ENCODE measurements around the gene CD244. TPM values are rescaled to one million over a fixed set of nuclear protein-coding genes. Genes with fewer than 3 reads are reported as not detected.

CD244 gene
- total RNA-seq, 2 experiments from 2014 or later: 2.0 to 2.3 TPM

DNA sequence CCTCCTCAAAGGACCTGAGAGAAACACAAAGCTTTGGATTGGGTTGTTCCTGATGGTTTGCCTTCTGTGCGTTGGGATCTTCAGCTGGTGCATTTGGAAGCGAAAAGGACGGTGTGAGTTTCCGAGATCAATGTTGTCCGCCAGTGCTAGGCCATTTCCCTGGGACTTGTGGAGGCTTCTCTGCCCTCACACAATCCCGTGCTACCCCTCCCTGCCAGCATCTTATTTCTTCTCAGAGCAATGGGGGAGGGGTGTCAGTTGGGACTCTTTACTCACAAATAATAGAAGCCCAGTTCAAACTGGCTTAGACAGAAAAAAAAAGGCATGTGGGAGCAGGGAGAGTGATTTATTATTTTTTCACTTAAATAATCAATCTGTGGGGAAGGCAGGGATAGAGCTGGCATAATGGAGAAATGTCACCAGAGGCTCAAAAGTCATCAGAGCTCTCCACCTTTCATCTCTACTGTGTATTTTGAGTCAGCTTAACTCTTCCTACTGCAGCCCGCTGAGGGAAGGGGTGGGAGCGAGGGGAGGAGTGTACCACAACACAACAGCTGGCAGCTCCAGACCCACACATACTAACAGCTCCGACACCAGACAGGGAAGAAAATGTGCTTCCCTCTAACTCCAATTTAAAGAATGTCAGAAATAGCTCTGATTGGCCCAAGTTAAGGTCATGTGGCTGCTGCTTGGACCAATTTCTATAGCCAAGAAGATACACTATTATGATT, 44.3 kb downstream of the CD244 start:
- no peak for DNase-seq
- H3K9me3 Mint-ChIP-seq: no peaks in the 10 kb centered on the region
- no peaks in the 10 kb centered on the region for H3K27me3 Mint-ChIP-seq
- ChIA-PET POLR2A (interaction anchor here (0.6 to 1.2 kb wide), 2 partner anchors 19 to 381 kb away, joined by 3 read pairs; no protein-coding TSS in a partner anchor), CTCF (interaction anchor here (0.7 to 1.5 kb wide), 6 partner anchors 21 to 136 kb away, joined by 3 to 6 read pairs (median 3); no protein-coding TSS in a partner anchor)
- H3K4me1 Mint-ChIP-seq: peaks cover 5% of the 10 kb centered on the region
- H3K27ac Mint-ChIP-seq: no peak overlapping the region
- peaks cover 16% of the 10 kb centered on the region for H3K36me3 Mint-ChIP-seq (ENCODE audit: low read depth)
- H3K4me3 Mint-ChIP-seq: no peak overlapping the region

DNA sequence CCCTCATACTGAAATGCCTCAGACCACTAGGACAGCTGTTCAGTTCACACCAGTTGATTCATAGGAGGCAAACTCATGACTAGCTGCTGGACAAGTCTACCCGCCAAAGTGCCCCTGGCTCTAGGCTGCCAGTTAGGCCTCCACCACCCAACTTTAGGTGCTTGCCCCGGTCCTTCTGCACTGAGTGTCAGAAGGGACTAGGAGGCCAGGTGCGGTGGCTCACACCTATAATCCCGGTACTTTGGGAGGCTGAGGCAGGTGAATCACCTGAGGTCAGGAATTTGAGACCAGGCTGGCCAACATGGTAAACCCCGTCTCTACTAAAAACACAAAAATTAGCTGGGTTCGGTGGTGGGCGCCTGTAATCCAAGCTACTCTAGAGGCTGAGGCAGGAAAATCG, 47.8 kb downstream of the CD244 start:
- DNase-seq: no peak
- H3K9me3 Mint-ChIP-seq: no peaks in the 10 kb centered on the region
- no peak overlapping the region for H3K27ac Mint-ChIP-seq
- peaks cover 39% of the 10 kb centered on the region for H3K36me3 Mint-ChIP-seq (ENCODE audit: low read depth)
- ChIA-PET CTCF (interaction anchor here (0.7 kb wide), 1 partner anchor 37 kb away, joined by 3 read pairs; no protein-coding TSS in a partner anchor), POLR2A (no interaction called here)
- no peak overlapping the region for H3K4me3 Mint-ChIP-seq
- H3K27me3 Mint-ChIP-seq: no peaks in the 10 kb centered on the region
- peaks cover 20% of the 10 kb centered on the region for H3K4me1 Mint-ChIP-seq

DNA sequence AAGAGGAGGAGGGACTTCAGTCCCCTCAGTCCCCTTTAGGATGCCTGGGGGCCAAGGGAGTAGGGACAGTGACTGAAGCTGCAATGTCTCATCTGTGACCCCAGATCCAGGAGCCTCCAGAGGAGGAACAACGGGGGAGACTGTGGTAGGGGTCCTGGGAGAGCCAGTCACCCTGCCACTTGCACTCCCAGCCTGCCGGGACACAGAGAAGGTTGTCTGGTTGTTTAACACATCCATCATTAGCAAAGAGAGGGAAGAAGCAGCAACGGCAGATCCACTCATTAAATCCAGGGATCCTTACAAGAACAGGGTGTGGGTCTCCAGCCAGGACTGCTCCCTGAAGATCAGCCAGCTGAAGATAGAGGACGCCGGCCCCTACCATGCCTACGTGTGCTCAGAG, 48.4 kb downstream of the CD244 start:
- ChIA-PET CTCF (interaction anchor here (0.7 to 0.8 kb wide), 2 partner anchors 9 to 37 kb away, joined by 3 read pairs; no protein-coding TSS in a partner anchor), POLR2A (no interaction called here)
- H3K4me3 Mint-ChIP-seq: no peak overlapping the region
- DNase-seq: no peak
- H3K4me1 Mint-ChIP-seq: peaks cover 20% of the 10 kb centered on the region
- H3K36me3 Mint-ChIP-seq (ENCODE audit: low read depth): peaks cover 44% of the 10 kb centered on the region
- H3K27ac Mint-ChIP-seq: no peak overlapping the region
- H3K27me3 Mint-ChIP-seq: no peaks in the 10 kb centered on the region
- no peaks in the 10 kb centered on the region for H3K9me3 Mint-ChIP-seq

DNA sequence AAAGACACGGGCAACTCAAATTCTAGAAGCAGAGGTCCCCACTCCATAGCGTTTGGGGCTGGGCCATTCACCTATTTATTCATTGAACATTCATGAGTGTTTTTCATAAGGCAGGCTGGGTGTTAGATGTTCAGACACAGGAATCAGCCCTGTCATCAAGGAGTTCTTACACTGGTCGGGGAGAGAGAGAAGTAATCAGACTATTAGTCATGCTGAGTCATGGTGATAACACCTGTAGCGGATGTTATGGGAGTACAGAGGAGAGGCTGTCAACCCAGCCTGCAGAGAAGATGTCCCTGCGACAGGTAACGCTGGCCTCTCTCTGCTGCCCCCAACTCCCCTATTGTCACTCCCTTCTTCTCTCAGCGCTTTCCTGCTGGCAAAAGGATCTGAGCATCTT, 49.5 kb downstream of the CD244 start:
- peaks cover 20% of the 10 kb centered on the region for H3K4me1 Mint-ChIP-seq
- H3K27me3 Mint-ChIP-seq: no peaks in the 10 kb centered on the region
- peaks cover 48% of the 10 kb centered on the region for H3K36me3 Mint-ChIP-seq (ENCODE audit: low read depth)
- POLR2A ChIA-PET: no interaction called here
- H3K9me3 Mint-ChIP-seq: no peaks in the 10 kb centered on the region
- CTCF ChIA-PET: interaction anchor here (2.3 kb wide), 1 partner anchor 37 kb away, joined by 8 read pairs; no protein-coding TSS in a partner anchor
- H3K4me3 Mint-ChIP-seq: no peak overlapping the region
- no peak overlapping the region for H3K27ac Mint-ChIP-seq
- no peak for DNase-seq

DNA sequence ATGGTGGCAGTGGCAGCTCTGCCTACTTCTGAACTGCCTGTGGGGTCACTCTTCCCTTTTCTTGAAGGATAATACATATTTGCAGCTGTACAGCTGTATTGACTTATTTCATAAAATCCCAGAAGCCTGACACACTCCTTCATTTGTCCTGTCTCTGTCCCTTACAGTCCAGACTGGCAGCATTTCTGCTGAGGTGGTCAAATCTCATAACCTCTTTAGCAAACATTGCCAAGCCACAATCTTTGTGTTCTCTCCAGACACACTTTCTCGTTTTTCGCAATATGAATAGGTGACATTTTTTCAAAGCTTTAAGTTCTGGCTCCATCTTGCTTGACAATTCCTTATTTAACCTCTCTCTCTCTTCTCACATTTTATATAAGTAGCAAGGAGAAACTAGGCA, 51.5 kb downstream of the CD244 start:
- Mint-ChIP-seq H3K27ac (no peak overlapping the region), H3K4me3 (no peak overlapping the region), H3K9me3 (peaks cover 12% of the 10 kb centered on the region), H3K36me3 (ENCODE audit: low read depth) (peaks cover 59% of the 10 kb centered on the region), H3K4me1 (peaks cover 27% of the 10 kb centered on the region), H3K27me3 (no peaks in the 10 kb centered on the region)
- POLR2A ChIA-PET: no interaction called here
- CTCF ChIA-PET: interaction anchor here (1.3 to 2.3 kb wide), 2 partner anchors 35 to 141 kb away, joined by 3 to 8 read pairs; no protein-coding TSS in a partner anchor
- DNase-seq: no peak

DNA sequence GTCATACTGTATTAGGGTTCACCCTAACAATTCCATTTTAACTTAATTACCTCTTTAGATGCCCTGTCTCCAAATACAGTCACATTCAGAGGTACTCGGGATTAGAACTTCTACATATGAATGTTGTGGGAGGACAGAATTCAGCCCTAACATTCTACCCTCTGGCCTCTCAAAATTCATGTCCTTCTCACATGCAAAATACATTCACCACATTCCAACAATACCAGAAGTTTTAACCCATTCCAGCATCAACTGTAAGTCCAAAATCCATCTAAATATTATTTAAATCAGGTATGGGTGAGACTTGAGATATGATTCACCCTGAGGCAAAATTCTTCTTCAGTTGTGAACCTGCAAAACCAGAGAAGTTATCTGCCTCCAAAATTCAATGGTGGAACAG, 52.2 kb downstream of the CD244 start:
- Mint-ChIP-seq H3K27me3 (peaks cover 2% of the 10 kb centered on the region), H3K27ac (no peak overlapping the region), H3K36me3 (ENCODE audit: low read depth) (peaks cover 64% of the 10 kb centered on the region), H3K4me1 (peaks cover 32% of the 10 kb centered on the region), H3K9me3 (peaks cover 16% of the 10 kb centered on the region), H3K4me3 (no peak overlapping the region)
- POLR2A ChIA-PET: no interaction called here
- CTCF ChIA-PET: no interaction called here
- no peak for DNase-seq

DNA sequence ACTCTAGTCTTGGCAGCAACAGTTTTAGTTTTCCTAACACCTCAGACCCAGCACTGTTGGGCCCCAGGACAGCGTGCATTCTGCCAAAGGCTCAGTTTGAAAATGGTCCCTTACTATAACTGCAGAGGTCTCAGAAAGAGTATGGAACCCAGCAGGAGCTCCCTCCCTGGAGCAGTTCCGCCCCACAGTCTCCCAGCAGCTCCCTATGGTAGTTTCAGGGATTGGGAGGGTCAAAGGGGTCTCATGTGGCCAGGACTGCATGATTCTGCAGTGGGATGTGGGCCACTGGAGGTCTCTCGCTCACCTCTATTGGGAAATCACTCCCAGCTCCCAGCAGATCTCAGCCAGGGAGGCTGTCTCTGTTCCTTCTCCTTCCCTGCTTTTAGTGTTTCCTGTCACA, 54.4 kb downstream of the CD244 start:
- Mint-ChIP-seq H3K27me3 (peaks cover 6% of the 10 kb centered on the region), H3K27ac (no peak overlapping the region), H3K36me3 (ENCODE audit: low read depth) (peaks cover 71% of the 10 kb centered on the region), H3K4me3 (no peak overlapping the region), H3K4me1 (peaks cover 30% of the 10 kb centered on the region), H3K9me3 (peaks cover 20% of the 10 kb centered on the region)
- POLR2A ChIA-PET: no interaction called here
- CTCF ChIA-PET: interaction anchor here (1.2 kb wide), 1 partner anchor 27 kb away, joined by 3 read pairs; no protein-coding TSS in a partner anchor
- no peak for DNase-seq

DNA sequence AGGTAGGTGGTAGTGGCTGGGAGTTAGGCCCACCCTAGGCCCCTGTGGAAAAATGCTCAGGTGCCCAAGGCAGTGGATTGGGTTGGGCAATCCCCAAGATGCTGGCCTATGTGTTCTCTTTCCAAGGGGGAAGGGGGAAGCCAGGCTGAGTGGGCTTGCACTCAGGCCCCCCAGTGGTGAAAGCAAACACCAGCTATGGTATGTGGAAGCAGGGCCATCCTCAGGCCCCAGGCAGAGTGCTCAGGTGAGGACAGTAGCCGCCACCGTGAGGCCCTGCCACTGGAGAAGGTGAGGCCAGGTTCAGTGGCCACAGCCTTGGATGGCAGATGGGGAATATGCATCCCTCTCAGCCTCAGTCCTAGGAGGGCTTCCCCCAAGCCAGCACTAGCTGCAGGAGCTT, 54.9 kb downstream of the CD244 start:
- ChIA-PET CTCF (interaction anchor here (1.2 kb wide), 1 partner anchor 27 kb away, joined by 3 read pairs; no protein-coding TSS in a partner anchor), POLR2A (no interaction called here)
- Mint-ChIP-seq H3K27me3 (peaks cover 6% of the 10 kb centered on the region), H3K4me1 (peaks cover 27% of the 10 kb centered on the region), H3K27ac (no peak overlapping the region), H3K4me3 (no peak overlapping the region), H3K36me3 (ENCODE audit: low read depth) (peaks cover 75% of the 10 kb centered on the region), H3K9me3 (peaks cover 20% of the 10 kb centered on the region)
- no peak for DNase-seq

DNA sequence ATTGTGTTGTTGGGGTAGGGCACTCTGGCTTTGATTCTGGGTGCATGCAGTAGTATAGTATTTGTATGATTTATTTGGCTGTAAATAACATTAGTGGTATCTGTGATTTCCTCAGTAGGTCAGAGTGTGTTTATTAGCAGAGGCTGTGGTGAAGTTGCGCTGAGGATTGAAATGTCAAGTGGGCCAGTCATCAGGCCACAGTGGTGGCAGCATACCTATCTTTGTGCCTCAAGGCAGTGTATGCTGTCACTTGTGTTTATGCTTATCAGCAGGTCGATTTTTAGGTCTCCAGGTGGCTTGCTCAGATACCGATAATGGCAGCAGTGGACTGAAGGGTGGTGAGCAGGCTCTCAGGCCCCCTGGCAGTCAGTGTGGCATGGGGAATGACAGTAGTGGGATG, 55.4 kb downstream of the CD244 start:
- Mint-ChIP-seq H3K36me3 (ENCODE audit: low read depth) (peaks cover 75% of the 10 kb centered on the region), H3K4me3 (no peak overlapping the region), H3K27me3 (peaks cover 6% of the 10 kb centered on the region), H3K9me3 (peaks cover 20% of the 10 kb centered on the region), H3K4me1 (peaks cover 27% of the 10 kb centered on the region), H3K27ac (no peak overlapping the region)
- no peak for DNase-seq
- CTCF ChIA-PET: interaction anchor here (0.8 to 2.7 kb wide), 4 partner anchors 9 to 144 kb away, joined by 3 to 10 read pairs (median 4); no protein-coding TSS in a partner anchor
- POLR2A ChIA-PET: no interaction called here

DNA sequence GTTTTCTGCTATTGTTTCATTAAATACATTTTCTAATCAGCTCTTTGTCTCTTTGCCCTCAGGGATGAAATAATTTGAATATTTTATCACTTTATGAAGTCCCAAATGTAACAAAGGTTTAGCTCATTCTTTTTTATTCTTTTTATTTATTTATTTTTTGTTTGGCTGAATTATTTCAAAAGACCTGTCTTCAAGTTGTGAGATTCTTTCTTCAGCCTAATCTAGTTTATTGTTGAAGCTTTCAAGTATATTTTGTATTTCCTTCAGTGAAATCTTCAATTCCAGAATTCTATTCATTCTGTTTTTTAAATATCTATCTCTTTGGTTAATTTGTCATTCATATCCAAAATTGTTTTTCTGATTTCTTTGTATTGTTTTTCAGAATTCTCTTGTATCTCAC, 55.9 kb downstream of the CD244 start:
- Mint-ChIP-seq H3K4me1 (peaks cover 26% of the 10 kb centered on the region), H3K36me3 (ENCODE audit: low read depth) (peaks cover 71% of the 10 kb centered on the region), H3K27ac (no peak overlapping the region), H3K27me3 (peaks cover 6% of the 10 kb centered on the region), H3K4me3 (no peak overlapping the region), H3K9me3 (peaks cover 20% of the 10 kb centered on the region)
- DNase-seq: no peak
- CTCF ChIA-PET: interaction anchor here (0.8 to 2.7 kb wide), 3 partner anchors 9 to 145 kb away, joined by 3 to 10 read pairs (median 4); no protein-coding TSS in a partner anchor
- POLR2A ChIA-PET: interaction anchor here (1.6 kb wide), 1 partner anchor 10 kb away, joined by 6 read pairs; the partner anchor contains the start of gene LY9

DNA sequence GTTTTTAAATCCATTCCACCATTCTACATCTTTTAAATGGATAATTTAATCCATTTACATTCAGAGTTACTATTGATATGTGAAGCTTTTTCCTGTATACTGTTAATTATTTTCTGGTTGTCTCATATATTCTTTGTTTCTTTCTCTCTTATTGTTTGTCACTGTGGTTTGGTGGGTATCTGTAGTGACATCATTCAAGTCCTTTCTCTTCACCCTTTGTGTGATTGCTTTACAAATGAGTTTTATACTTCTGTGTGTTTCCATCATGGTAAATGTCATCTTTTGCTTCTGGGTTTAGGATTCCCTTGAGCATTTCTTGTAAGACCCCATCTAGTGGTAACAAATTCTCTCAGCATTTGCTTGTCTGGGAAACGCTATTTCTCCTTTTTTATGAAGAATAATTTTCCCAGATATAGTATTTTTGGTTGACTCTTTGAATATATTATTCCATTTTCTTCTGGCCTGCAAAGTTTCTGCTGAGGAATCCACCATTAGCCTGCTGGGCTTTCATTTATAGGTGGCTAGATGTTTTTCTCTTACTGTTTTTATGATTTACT, 56.5 kb downstream of the CD244 start:
- ChIA-PET CTCF (interaction anchor here (0.7 to 2.7 kb wide), 4 partner anchors 8 to 145 kb away, joined by 3 to 10 read pairs (median 4); no protein-coding TSS in a partner anchor), POLR2A (interaction anchor here (1.6 kb wide), 1 partner anchor 10 kb away, joined by 6 read pairs; the partner anchor contains the start of gene LY9)
- H3K36me3 Mint-ChIP-seq (ENCODE audit: low read depth): peaks cover 69% of the 10 kb centered on the region
- DNase-seq: no peak
- H3K4me3 Mint-ChIP-seq: no peak overlapping the region
- no peak overlapping the region for H3K27ac Mint-ChIP-seq
- peaks cover 27% of the 10 kb centered on the region for H3K4me1 Mint-ChIP-seq
- peaks cover 6% of the 10 kb centered on the region for H3K27me3 Mint-ChIP-seq
- H3K9me3 Mint-ChIP-seq: peaks cover 20% of the 10 kb centered on the region

DNA sequence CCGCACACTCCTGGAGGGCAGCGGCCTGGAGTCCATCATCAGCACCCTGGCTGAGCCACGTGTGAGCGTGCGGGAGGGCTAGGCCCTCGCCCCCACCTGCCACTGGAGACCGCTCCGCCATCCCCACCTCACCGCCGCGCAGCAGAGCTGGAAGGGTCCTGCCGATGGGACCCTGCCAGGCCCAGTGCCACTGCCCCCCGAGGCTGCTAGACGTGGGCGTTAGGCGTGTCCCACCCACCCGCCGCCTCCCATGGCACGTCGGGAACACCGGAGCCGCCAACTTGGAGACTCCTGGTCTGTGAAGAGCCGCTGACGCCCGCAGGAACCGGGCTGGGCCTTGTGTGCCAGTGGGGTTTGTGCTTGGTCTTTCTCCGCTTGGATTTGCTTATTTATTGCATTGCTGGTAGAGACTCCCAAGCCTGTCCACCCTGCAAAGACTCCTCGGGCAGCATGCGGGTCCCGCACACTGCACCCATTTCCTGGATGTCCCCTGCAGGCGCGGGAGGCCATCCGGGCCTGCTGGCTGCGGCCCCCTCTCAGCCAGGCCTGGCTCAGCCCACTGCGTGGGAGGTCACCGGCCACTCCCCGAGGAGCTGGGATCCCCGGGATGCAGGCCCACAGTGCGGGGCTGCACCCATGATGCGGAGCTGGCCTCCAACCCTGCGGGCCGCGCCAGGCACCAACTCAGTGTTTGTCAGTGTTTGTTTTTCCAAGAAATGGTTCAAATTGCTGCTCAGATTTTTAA, 60.7 kb downstream of the CD244 start:
- peaks cover 8% of the 10 kb centered on the region for H3K27me3 Mint-ChIP-seq
- no peak overlapping the region for H3K27ac Mint-ChIP-seq
- no peak for DNase-seq
- peaks cover 71% of the 10 kb centered on the region for H3K36me3 Mint-ChIP-seq (ENCODE audit: low read depth)
- peaks cover 14% of the 10 kb centered on the region for H3K9me3 Mint-ChIP-seq
- H3K4me3 Mint-ChIP-seq: no peak overlapping the region
- CTCF ChIA-PET: interaction anchor here (0.8 to 2.0 kb wide), 2 partner anchors 24 to 34 kb away, joined by 3 to 5 read pairs; no protein-coding TSS in a partner anchor
- POLR2A ChIA-PET: no interaction called here
- peaks cover 64% of the 10 kb centered on the region for H3K4me1 Mint-ChIP-seq
